ENCODE measurements around the gene PHKB. TPM values are rescaled to one million over a fixed set of nuclear protein-coding genes. Genes with fewer than 3 reads are reported as not detected.

The PHKB gene
- total RNA-seq, 1 experiment from 2014 or later, result 81.3 TPM

DNA sequence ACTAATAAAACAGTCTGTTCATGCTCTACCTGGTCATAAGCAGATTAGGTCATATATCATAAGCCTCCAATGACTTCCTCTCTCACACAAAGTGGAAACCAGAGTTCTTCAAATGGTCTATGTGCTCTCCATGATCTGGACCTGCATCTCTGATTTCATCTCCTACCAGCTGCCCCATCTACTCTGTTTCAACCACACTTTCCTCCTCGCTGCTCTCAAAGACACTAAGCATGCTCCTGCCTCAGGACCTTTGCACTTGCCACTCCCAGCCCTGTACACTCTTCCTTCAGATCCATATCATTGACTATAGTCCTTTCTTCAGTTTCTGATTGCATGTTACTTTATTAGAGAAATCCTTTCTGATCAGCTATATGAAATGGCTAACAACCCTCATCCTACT, 196.8 kb downstream of the PHKB start:
- BruUV-seq (replicated peaks), result no TSS peak
- no peak overlapping the region for H3K4me2 ChIP-seq
- ChIA-PET CTCF (no interaction called here), POLR2A (ENCODE audit: unreplicated experiment) (no interaction called here)
- no peaks in the 10 kb centered on the region for H3F3A ChIP-seq (ENCODE audit: insufficient read depth, low read depth)
- intact Hi-C loops (cut with micrococcal nuclease; ENCODE audit: unreplicated experiment), result no loop called here
- DNase-seq, result no peak
- H3K4me3 ChIP-seq, result no peak overlapping the region
- H3K36me3 ChIP-seq (ENCODE audit: low read depth), result peaks cover 15% of the 10 kb centered on the region; the same call in 1 of the 2 replicates
- no peaks in the 10 kb centered on the region for H3K9me2 ChIP-seq (ENCODE audit: insufficient read depth)
- H3K9me3 ChIP-seq (ENCODE audit: insufficient read depth, low read depth), result no peaks in the 10 kb centered on the region
- no peaks in the 10 kb centered on the region for H3K27me3 ChIP-seq (ENCODE audit: insufficient read depth, low read depth)
- TF ChIP-seq, protein P1, sequence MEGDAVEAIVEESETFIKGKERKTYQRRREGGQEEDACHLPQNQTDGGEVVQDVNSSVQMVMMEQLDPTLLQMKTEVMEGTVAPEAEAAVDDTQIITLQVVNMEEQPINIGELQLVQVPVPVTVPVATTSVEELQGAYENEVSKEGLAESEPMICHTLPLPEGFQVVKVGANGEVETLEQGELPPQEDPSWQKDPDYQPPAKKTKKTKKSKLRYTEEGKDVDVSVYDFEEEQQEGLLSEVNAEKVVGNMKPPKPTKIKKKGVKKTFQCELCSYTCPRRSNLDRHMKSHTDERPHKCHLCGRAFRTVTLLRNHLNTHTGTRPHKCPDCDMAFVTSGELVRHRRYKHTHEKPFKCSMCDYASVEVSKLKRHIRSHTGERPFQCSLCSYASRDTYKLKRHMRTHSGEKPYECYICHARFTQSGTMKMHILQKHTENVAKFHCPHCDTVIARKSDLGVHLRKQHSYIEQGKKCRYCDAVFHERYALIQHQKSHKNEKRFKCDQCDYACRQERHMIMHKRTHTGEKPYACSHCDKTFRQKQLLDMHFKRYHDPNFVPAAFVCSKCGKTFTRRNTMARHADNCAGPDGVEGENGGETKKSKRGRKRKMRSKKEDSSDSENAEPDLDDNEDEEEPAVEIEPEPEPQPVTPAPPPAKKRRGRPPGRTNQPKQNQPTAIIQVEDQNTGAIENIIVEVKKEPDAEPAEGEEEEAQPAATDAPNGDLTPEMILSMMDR (conservative IDR thresholded peaks at IDR 0.05), result no peak
- TF ChIP-seq EZH2 (IDR thresholded peaks at IDR 0.05; ENCODE audit: low read depth), result no peak
- no peak overlapping the region for H2AFZ ChIP-seq
- no peak overlapping the region for H3K27ac ChIP-seq
- no peaks in the 10 kb centered on the region; the same call in 1 of the 2 replicates for H4K20me1 ChIP-seq (ENCODE audit: insufficient read depth)
- no peaks in the 10 kb centered on the region for H3K79me2 ChIP-seq (ENCODE audit: low read depth)
- no peaks in the 10 kb centered on the region for H3K4me1 ChIP-seq (replicated peaks; ENCODE audit: insufficient read depth)

DNA sequence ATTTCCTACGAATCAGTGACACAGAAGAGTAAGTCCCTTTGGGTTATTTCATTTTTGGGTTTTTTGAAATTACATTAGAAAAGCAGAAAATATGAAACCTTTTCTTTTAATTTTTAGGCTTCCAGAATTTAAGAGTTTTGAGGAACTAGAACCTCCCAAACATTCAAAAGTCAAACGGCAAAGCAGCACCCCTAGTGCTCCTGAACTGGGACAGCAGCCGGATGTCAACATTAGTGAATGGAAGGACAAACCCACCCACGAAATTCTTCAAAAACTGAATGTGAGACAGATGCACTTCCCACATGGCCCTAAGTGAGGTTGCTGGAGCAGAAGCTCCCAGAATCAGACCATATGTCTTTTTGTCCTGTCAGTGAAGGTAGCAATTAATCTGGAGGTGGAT, 199.4 kb downstream of the PHKB start:
- ChIA-PET POLR2A (ENCODE audit: unreplicated experiment) (no interaction called here), CTCF (no interaction called here)
- Histone ChIP-seq H3K9me2 (ENCODE audit: insufficient read depth) (no peaks in the 10 kb centered on the region), H2AFZ (no peak overlapping the region), H4K20me1 (ENCODE audit: insufficient read depth) (no peaks in the 10 kb centered on the region; the same call in 1 of the 2 replicates), H3K27me3 (ENCODE audit: insufficient read depth, low read depth) (no peaks in the 10 kb centered on the region), H3K4me2 (no peak overlapping the region), H3K79me2 (ENCODE audit: low read depth) (no peaks in the 10 kb centered on the region), H3K36me3 (ENCODE audit: low read depth) (peaks cover 15% of the 10 kb centered on the region; the same call in 1 of the 2 replicates), H3K4me1 (replicated peaks; ENCODE audit: insufficient read depth) (no peaks in the 10 kb centered on the region), H3K4me3 (no peak overlapping the region), H3K9me3 (ENCODE audit: insufficient read depth, low read depth) (no peaks in the 10 kb centered on the region), H3K27ac (no peak overlapping the region), H3F3A (ENCODE audit: insufficient read depth, low read depth) (no peaks in the 10 kb centered on the region)
- intact Hi-C loops (cut with micrococcal nuclease; ENCODE audit: unreplicated experiment), result no loop called here
- no peak for TF ChIP-seq EZH2 (IDR thresholded peaks at IDR 0.05; ENCODE audit: low read depth)
- TF ChIP-seq, protein P1 (conservative IDR thresholded peaks at IDR 0.05), result no peak
- DNase-seq, result no peak
- no TSS peak for BruUV-seq (replicated peaks)

DNA sequence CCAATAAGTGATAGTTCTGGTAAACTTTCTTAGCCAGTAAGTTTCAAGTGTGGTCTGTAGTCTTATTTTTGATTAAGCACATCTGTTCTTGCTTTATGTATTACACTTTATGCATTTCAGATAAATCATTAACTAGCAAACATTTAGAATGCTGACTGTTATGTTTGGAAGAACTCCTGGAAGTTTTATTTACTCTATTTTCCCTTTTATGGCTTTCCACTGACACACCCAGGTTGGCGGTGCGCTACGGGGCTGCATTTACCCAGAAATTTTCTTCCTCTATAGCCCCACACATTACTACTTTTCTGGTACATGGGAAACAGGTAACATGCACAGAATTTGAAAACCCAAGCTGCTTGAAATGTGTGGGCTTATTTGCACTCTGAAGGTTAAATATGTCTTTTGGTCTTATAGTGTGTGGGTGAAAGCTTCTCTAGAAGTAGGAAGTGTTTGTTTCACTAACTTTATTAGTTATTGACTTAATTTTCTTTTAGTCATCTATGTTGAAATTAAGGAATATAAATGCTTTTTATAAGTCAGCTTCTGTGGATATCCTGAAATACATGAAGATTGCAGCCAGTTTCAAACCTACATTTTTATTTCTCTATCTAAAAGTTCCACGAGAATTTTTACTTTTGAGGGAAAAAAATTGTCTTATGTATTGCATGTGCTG, 203.7 kb downstream of the PHKB start:
- no peak for DNase-seq
- Histone ChIP-seq H3K27ac (no peak overlapping the region), H3K4me3 (no peak overlapping the region), H3K79me2 (ENCODE audit: low read depth) (no peaks in the 10 kb centered on the region), H3K27me3 (ENCODE audit: insufficient read depth, low read depth) (no peaks in the 10 kb centered on the region), H3K4me2 (no peak overlapping the region), H3K4me1 (replicated peaks; ENCODE audit: insufficient read depth) (no peaks in the 10 kb centered on the region), H3K9me3 (ENCODE audit: insufficient read depth, low read depth) (no peaks in the 10 kb centered on the region), H3K36me3 (ENCODE audit: low read depth) (peaks cover 15% of the 10 kb centered on the region; the same call in 1 of the 2 replicates), H3K9me2 (ENCODE audit: insufficient read depth) (no peaks in the 10 kb centered on the region), H4K20me1 (ENCODE audit: insufficient read depth) (no peaks in the 10 kb centered on the region; the same call in 1 of the 2 replicates), H2AFZ (no peak overlapping the region), H3F3A (ENCODE audit: insufficient read depth, low read depth) (no peaks in the 10 kb centered on the region)
- intact Hi-C loops (cut with micrococcal nuclease; ENCODE audit: unreplicated experiment), result no loop called here
- ChIA-PET CTCF (no interaction called here), POLR2A (ENCODE audit: unreplicated experiment) (no interaction called here)
- BruUV-seq (replicated peaks), result no TSS peak
- TF ChIP-seq EZH2 (IDR thresholded peaks at IDR 0.05; ENCODE audit: low read depth), result no peak
- TF ChIP-seq, protein P1 (conservative IDR thresholded peaks at IDR 0.05), result no peak

Measured in PC-9 (cell line).